ENCODE data around the gene LRRC34. TPM values are rescaled to one million over a fixed set of nuclear protein-coding genes. Genes with fewer than 3 reads are reported as not detected.
A peak's percentile ranks its signal among the peaks of the same experiment; 100 is the strongest.

The LRRC34 gene
- total and polyA plus RNA-seq, 9 of the 15 experiments (the other 6 are each of a cell fraction or from before 2014, with no cell fraction given) = 0.17 to 0.30 TPM; not detected in 7

GRCh38 chr3:169772897-169773816 is 39.5 kb downstream of the LRRC34 start, which contains the start of gene MYNN (continued):
- peak; percentile 49; the same call in 1 of the 2 replicates for TF ChIP-seq HMGXB4 (CRISPR knock-in tag; IDR thresholded peaks at IDR 0.05)
- no peak for TF ChIP-seq NR2F6 (CRISPR knock-in tag; IDR thresholded peaks at IDR 0.05)
- TF ChIP-seq KDM2B (CRISPR knock-in tag; IDR thresholded peaks at IDR 0.05) = no peak
- no peak for TF ChIP-seq PPARD (CRISPR knock-in tag; IDR thresholded peaks at IDR 0.05)
- TF ChIP-seq HNRNPL (IDR thresholded peaks at IDR 0.05; ENCODE audit: low read depth, low read length) = no peak
- no peak for TF ChIP-seq E2F1 (CRISPR knock-in tag; IDR thresholded peaks at IDR 0.05)
- no peak; the same call in 1 of the 2 replicates for TF ChIP-seq BCOR (IDR thresholded peaks at IDR 0.05)
- TF ChIP-seq TAL1 (IDR thresholded peaks at IDR 0.05) = no peak
- no peak for TF ChIP-seq ZNF253 (CRISPR knock-in tag; conservative IDR thresholded peaks at IDR 0.05)
- TF ChIP-seq POLR2G (IDR thresholded peaks at IDR 0.05; ENCODE audit: low read depth, low read length) = peak; percentile 98
- no peak for TF ChIP-seq ZNF384 (IDR thresholded peaks at IDR 0.05; ENCODE audit: low read depth, low read length)
- TF ChIP-seq CUX1 (CRISPR knock-in tag; IDR thresholded peaks at IDR 0.05) = no peak
- peak; percentile 92 for TF ChIP-seq ZBTB7A (IDR thresholded peaks at IDR 0.05; ENCODE audit: borderline replicate concordance, control insufficient read depth, low read depth, low read length)
- TF ChIP-seq TAF7 (tag; IDR thresholded peaks at IDR 0.05) = peak; percentile 78
- TF ChIP-seq MAX (CRISPR knock-in tag; IDR thresholded peaks at IDR 0.05) = peak; percentile 62
- no peak for TF ChIP-seq NR2C1 (IDR thresholded peaks at IDR 0.05)
- TF ChIP-seq NR2C1 (tag; IDR thresholded peaks at IDR 0.05) = no peak
- TF ChIP-seq KHSRP (IDR thresholded peaks at IDR 0.05) = no peak
- no peak for TF ChIP-seq SNRNP70 (optimal IDR thresholded peaks at IDR 0.05; ENCODE audit: low read depth, low read length)
- TF ChIP-seq CHD4 (IDR thresholded peaks at IDR 0.05; ENCODE audit: insufficient read depth, insufficient replicate concordance, low read depth, low read length, poor library complexity, severe bottlenecking) = no peak
- no peak for TF ChIP-seq TFAM (CRISPR knock-in tag; conservative IDR thresholded peaks at IDR 0.05)
